Brain microvascular endothelial cell (primary cell): ENCODE measurements around the gene PSRC1.
"Not testable (repeated sequence)": the region's sequence is repeated elsewhere in the genome, so short reads cannot be mapped to it uniquely, and the experiment has no call there.

Source experiments
- DNase-seq: peaks from one replicate; pipeline ENCODE4 v3.0.0-alpha.2; 2020
- H3K27ac ChIP-seq: fragments of 250-450 bp; sonication (Bioruptor Pico); 2 replicates; pipeline ENCODE4 v1.5.1; 2020; ENCODE audit warnings: mild to moderate bottlenecking, moderate library complexity
- H3K27me3 ChIP-seq: fragments of 250-450 bp; sonication (Bioruptor Pico); replicated peaks from 2 replicates; pipeline ENCODE4 v1.5.1; 2020; ENCODE audit warnings: mild to moderate bottlenecking
- H3K36me3 ChIP-seq: fragments of 250-450 bp; sonication (Bioruptor Pico); replicated peaks from 2 replicates; pipeline ENCODE4 v1.5.1; 2020; ENCODE audit warnings: mild to moderate bottlenecking
- H3K4me3 ChIP-seq: 2 replicates; pipeline ENCODE4 v1.5.1; 2011; ENCODE audit warnings: low read depth, mild to moderate bottlenecking, control low read depth, low read length, moderate library complexity
- CTCF ChIP-seq: IDR thresholded peaks from 2 replicates; pipeline ENCODE4 v1.5.1; 2011; ENCODE audit warnings: low read depth, mild to moderate bottlenecking, moderate library complexity, low read length, control low read depth, inconsistent platforms; ENCODE audit errors: missing control alignments
- in situ Hi-C: cut with HindIII; loops from 2 replicates; pipeline ENCODE4 v1.10.0; 2017; ENCODE audit warnings: low sequenced_read_pairs, low pct_ligation_motif_present

The PSRC1 gene

GRCh38 chr1:109293026-109293425 is 10.1 kb upstream of the PSRC1 start:
- Histone ChIP-seq H3K27me3 (no peaks in the 10 kb centered on the region), H3K36me3 (no peaks in the 10 kb centered on the region), H3K27ac (no peak overlapping the region), H3K4me3 (no peak overlapping the region)
- no peak for TF ChIP-seq CTCF
- DNase-seq = no peak
- in situ Hi-C loops = no loop called here

GRCh38 chr1:109292364-109292763 is 9.4 kb upstream of the PSRC1 start:
- no peaks in the 10 kb centered on the region for H3K36me3 ChIP-seq
- no peak for DNase-seq
- in situ Hi-C loops = no loop called here
- H3K27ac ChIP-seq = no peak overlapping the region
- no peaks in the 10 kb centered on the region for H3K27me3 ChIP-seq
- no peak overlapping the region for H3K4me3 ChIP-seq
- TF ChIP-seq CTCF = no peak

- no peak for TF ChIP-seq CTCF
- no peak for DNase-seq
- no peak overlapping the region for H3K4me3 ChIP-seq
Observed at GRCh38 chr1:109290998-109291397, 8.1 kb upstream of the PSRC1 start.

GRCh38 chr1:109290137-109290536 is 7.2 kb upstream of the PSRC1 start:
- Histone ChIP-seq H3K27me3 (no peaks in the 10 kb centered on the region), H3K36me3 (no peaks in the 10 kb centered on the region), H3K27ac (no peak overlapping the region), H3K4me3 (no peak overlapping the region)
- TF ChIP-seq CTCF = no peak
- DNase-seq = no peak
- in situ Hi-C loops = no loop called here

More at GRCh38 chr1:109290998-109291397, 8.1 kb upstream of the PSRC1 start:
- H3K27ac ChIP-seq = no peak overlapping the region
- in situ Hi-C loops = no loop called here
- H3K27me3 ChIP-seq = no peaks in the 10 kb centered on the region
- H3K36me3 ChIP-seq = no peaks in the 10 kb centered on the region

GRCh38 chr1:109286762-109287161 is 3.8 kb upstream of the PSRC1 start:
- H3K27ac ChIP-seq, DNase-seq, H3K27me3 ChIP-seq, H3K36me3 ChIP-seq, H3K4me3 ChIP-seq, in situ Hi-C loops: not testable (repeated sequence)

- DNase-seq = no peak
- H3K4me3 ChIP-seq = peak overlapping the region; percentile 85
- H3K27me3 ChIP-seq = no peaks in the 10 kb centered on the region
- no peak for TF ChIP-seq CTCF
- H3K27ac ChIP-seq = peak overlapping the region; percentile 75
- in situ Hi-C loops = no loop called here
- no peaks in the 10 kb centered on the region for H3K36me3 ChIP-seq
Observed at GRCh38 chr1:109283748-109284600, 1.0 kb upstream of the PSRC1 start.
